IMR-90 (cell line): ENCODE results near the gene BTN2A1. TPM values are rescaled to one million over a fixed set of nuclear protein-coding genes. Genes with fewer than 3 reads are reported as not detected.
"Not testable (repeated sequence)": the region's sequence is repeated elsewhere in the genome, so short reads cannot be mapped to it uniquely, and the experiment has no call there.

Experiments used
- ATAC-seq: fragments of 200-7000 bp; cut with Tn5 transposase; 2 replicates; pipeline ENCODE4 v1.9.1; 2020; ENCODE audit warnings: low read depth, mild to moderate bottlenecking, moderate library complexity
- BruUV-seq: library from RNA; stranded (reverse); fragments of 400-500 nt; replicated peaks from 2 replicates; lab custom pipeline; 2021; lab: Mats Ljungman, UMichigan
- CTCF ChIA-PET: fragments of 300-600 bp; formaldehyde crosslinking; extraction: SDS; loops from one replicate; lab custom pipeline; 2021; ENCODE audit warnings: antibody characterized with exemption; lab: Yijun Ruan, JAX
- POLR2A ChIA-PET: fragments of 300-600 bp; sonication (Branson Sonifier 250); formaldehyde crosslinking; loops from one replicate; lab custom pipeline; 2022; ENCODE audit warnings: antibody characterized with exemption; ENCODE audit not compliant: unreplicated experiment; lab: Charles Lee
- DNase-seq: peaks from one replicate; pipeline ENCODE4 v3.0.0; 2013
- H2AFZ ChIP-seq: replicated peaks from 2 replicates; pipeline ENCODE3; 2013; ENCODE audit warnings: low read length, mild to moderate bottlenecking; ENCODE audit not compliant: poor library complexity
- H2AK5ac ChIP-seq: 2 replicates; pipeline ENCODE4 v1.6.1; 2013; ENCODE audit warnings: low read depth, low read length, inconsistent platforms
- H2AK9ac ChIP-seq: replicated peaks from 2 replicates; pipeline ENCODE3; 2013; ENCODE audit warnings: mild to moderate bottlenecking, low read depth, low read length, moderate library complexity; ENCODE audit not compliant: poor library complexity
- H2BK120ac ChIP-seq: 2 replicates; pipeline ENCODE4 v1.6.1; 2013; ENCODE audit warnings: low read depth, low read length, inconsistent platforms
- H2BK15ac ChIP-seq: 3 replicates; pipeline ENCODE4 v1.6.1; 2013; ENCODE audit warnings: low read depth, low read length, inconsistent platforms
- H2BK20ac ChIP-seq: 2 replicates; pipeline ENCODE4 v1.6.1; 2013; ENCODE audit warnings: low read depth, mild to moderate bottlenecking, inconsistent platforms, low read length, moderate library complexity
- H2BK5ac ChIP-seq: 2 replicates; pipeline ENCODE4 v1.6.1; 2013; ENCODE audit warnings: mild to moderate bottlenecking, low read depth, low read length, inconsistent platforms; ENCODE audit not compliant: poor library complexity, severe bottlenecking
- H3K14ac ChIP-seq: replicated peaks from 2 replicates; pipeline ENCODE4 v1.6.1; 2013; ENCODE audit warnings: low read depth, low read length, inconsistent platforms
- H3K18ac ChIP-seq: 2 replicates; pipeline ENCODE4 v1.6.1; 2013; ENCODE audit warnings: low read depth, low read length, control low read depth
- H3K23ac ChIP-seq: 2 replicates; pipeline ENCODE4 v1.6.1; 2013; ENCODE audit warnings: low read depth, low read length, inconsistent platforms
- H3K27ac ChIP-seq: 2 replicates; pipeline ENCODE4 v1.5.1; 2013; ENCODE audit warnings: mild to moderate bottlenecking, control low read depth, low read length; ENCODE audit not compliant: insufficient read depth
- H3K27me3 ChIP-seq: 2 replicates; pipeline ENCODE4 v1.6.1; 2013; ENCODE audit warnings: low read length; ENCODE audit not compliant: control insufficient read depth, insufficient read depth
- H3K36me3 ChIP-seq: 2 replicates; pipeline ENCODE4 v1.6.1; 2013; ENCODE audit warnings: low read length, mixed read lengths; ENCODE audit not compliant: control insufficient read depth, insufficient read depth
- H3K4ac ChIP-seq: 2 replicates; pipeline ENCODE4 v1.6.1; 2013; ENCODE audit warnings: low read depth, low read length, inconsistent platforms
- H3K4me1 ChIP-seq: 2 replicates; pipeline ENCODE4 v1.6.1; 2013; ENCODE audit warnings: low read length, mixed read lengths; ENCODE audit not compliant: control insufficient read depth, insufficient read depth
- H3K4me2 ChIP-seq: 2 replicates; pipeline ENCODE4 v1.6.1; 2013; ENCODE audit warnings: low read depth, mild to moderate bottlenecking, control low read depth, low read length, moderate library complexity
- H3K4me3 ChIP-seq: 2 replicates; pipeline ENCODE4 v1.5.1; 2013; ENCODE audit warnings: low read depth, mild to moderate bottlenecking, control low read depth, low read length, moderate library complexity; ENCODE audit not compliant: insufficient read depth
- H3K56ac ChIP-seq: 2 replicates; pipeline ENCODE4 v1.6.1; 2013; ENCODE audit warnings: low read length, inconsistent platforms; ENCODE audit not compliant: insufficient read depth; ENCODE audit errors: extremely low read depth
- H3K79me1 ChIP-seq, 2 experiments: 2 replicates each; pipeline ENCODE4 v1.6.1; 2013; ENCODE audit warnings: low read length in 2 of 2, inconsistent platforms in 1 of 2, low read depth in 1 of 2
- H3K9ac ChIP-seq: 2 replicates; pipeline ENCODE4 v1.6.1; 2013; ENCODE audit warnings: low read depth, low read length, control low read depth
- H3K9me1 ChIP-seq: 2 replicates; pipeline ENCODE4 v1.6.1; 2013; ENCODE audit warnings: low read length, inconsistent platforms; ENCODE audit not compliant: insufficient read depth
- H3K9me3 ChIP-seq: 2 replicates; pipeline ENCODE4 v1.6.1; 2013; ENCODE audit warnings: low read length; ENCODE audit not compliant: control insufficient read depth, insufficient read depth
- H4K20me1 ChIP-seq: 2 replicates; pipeline ENCODE4 v1.6.1; 2013; ENCODE audit warnings: low read length, inconsistent platforms; ENCODE audit not compliant: insufficient read depth
- H4K5ac ChIP-seq: 2 replicates; pipeline ENCODE4 v1.6.1; 2013; ENCODE audit warnings: mild to moderate bottlenecking, low read depth, low read length, control low read depth
- H4K8ac ChIP-seq, 2 experiments: 2 replicates each; pipeline ENCODE4 v1.6.1; 2013; ENCODE audit warnings: low read depth in 2 of 2, low read length in 2 of 2, control low read depth in 1 of 2, inconsistent platforms in 1 of 2
- H4K91ac ChIP-seq: 2 replicates; pipeline ENCODE4 v1.6.1; 2013; ENCODE audit warnings: low read depth, low read length, inconsistent platforms; ENCODE audit not compliant: insufficient read depth
- CHD1 ChIP-seq: IDR thresholded peaks from 2 replicates; pipeline ENCODE4 v1.6.1; 2012; ENCODE audit warnings: low read depth, low read length, improper control_type of control experiment
- FOS ChIP-seq: fragments of 150-350 bp; IDR thresholded peaks from 2 replicates; pipeline ENCODE4 v1.6.1; 2016; ENCODE audit warnings: low read depth, low read length
- MAFK ChIP-seq: IDR thresholded peaks from 2 replicates; pipeline ENCODE4 v1.6.1; 2012; ENCODE audit warnings: low read depth, low read length, improper control_type of control experiment
- MXI1 ChIP-seq: IDR thresholded peaks from 2 replicates; pipeline ENCODE4 v1.6.1; 2012; ENCODE audit warnings: low read depth, mild to moderate bottlenecking, low read length, moderate library complexity, borderline replicate concordance
- POLR2A ChIP-seq: IDR thresholded peaks from 2 replicates; pipeline ENCODE4 v1.6.1; 2012; ENCODE audit warnings: mild to moderate bottlenecking, low read depth, low read length
- RAD21 ChIP-seq: IDR thresholded peaks from 2 replicates; pipeline ENCODE4 v1.6.1; 2012; ENCODE audit warnings: low read length, improper control_type of control experiment
- RFX5 ChIP-seq: IDR thresholded peaks from 2 replicates; pipeline ENCODE4 v1.8.0; 2012; ENCODE audit warnings: low read depth, mild to moderate bottlenecking, low read length, moderate library complexity
- WGBS, 2 experiments: methylation state at CpG; one replicate each; pipeline versions ENCODE4 v1.1.5 to v1.1.7; 2013; ENCODE audit warnings: missing lambda C conversion rate in 2 of 2; ENCODE audit not compliant: insufficient read length in 1 of 2; ENCODE audit errors: extremely low coverage in 2 of 2; 5-methylcytosine and 5-hydroxymethylcytosine counted together
- dilution Hi-C: fragments of 300-500 bp; cut with HindIII; formaldehyde crosslinking; loops from one replicate; pipeline ENCODE4 v1.14.3; 2018; ENCODE audit warnings: low sequenced_read_pairs; ENCODE audit not compliant: unreplicated experiment
- in situ Hi-C: fragments of 300-500 bp; cut with MboI; formaldehyde crosslinking; loops from 3 replicates; pipeline ENCODE4 v1.14.3; 2019; ENCODE audit warnings: low sequenced_read_pairs, inconsistent platforms, mixed read lengths
- intact Hi-C: fragments of 100-400 bp; cut with micrococcal nuclease; formaldehyde crosslinking; loops from 2 replicates; pipeline ENCODE4 v1.10.0; 2022
- polyA plus RNA-seq, 3 experiments: library from polyadenylated mRNA; depleted of rRNA; stranded (reverse); fragments of >200 nt; gene quantifications; 2 replicates each; pipeline ENCODE4 v1.2.3, GENCODE V29; 2012; ENCODE audit warnings: low replicate concordance in 1 of 3
- total RNA-seq: library from RNA; depleted of rRNA; stranded (reverse); fragments of >200 nt; gene quantifications from 2 replicates; pipeline ENCODE4 v1.2.3, GENCODE V29; 2012

BTN2A1 gene
- total and polyA plus RNA-seq, 2 of the 4 experiments (the other 2 are of a cell fraction) = 13.6 to 40.2 TPM

DNA sequence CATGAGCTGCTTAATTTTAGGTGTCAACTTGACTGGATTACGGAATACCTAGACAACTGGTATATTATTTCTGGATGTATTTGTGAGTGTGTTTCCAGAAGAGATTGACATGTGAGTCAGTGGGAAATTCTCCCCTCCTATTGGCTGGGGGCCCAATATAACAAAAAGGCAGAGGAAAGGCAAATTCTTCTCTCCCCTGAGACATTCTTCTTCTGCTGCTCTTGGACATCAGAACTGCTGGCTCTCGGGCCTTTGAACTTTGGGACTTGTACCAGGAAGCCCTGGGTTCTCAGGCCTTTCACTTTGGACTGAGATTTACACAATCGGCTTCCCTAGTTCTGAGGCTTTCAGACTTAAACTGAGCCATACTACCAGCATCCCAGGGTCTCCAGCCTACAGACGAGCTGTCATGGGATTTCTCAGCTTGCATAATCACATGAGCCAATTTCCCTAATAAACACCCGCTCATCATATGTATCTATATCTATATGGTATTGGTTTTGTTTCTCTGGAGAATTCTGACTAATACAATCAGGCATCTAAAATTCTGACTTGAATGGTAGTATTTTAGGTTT, 25.0 kb upstream of the BTN2A1 start (continued):
- TF ChIP-seq RFX5 = no peak
- no peak for TF ChIP-seq MAFK
- no peak for TF ChIP-seq MXI1
- no peak for TF ChIP-seq RAD21
- no peak for TF ChIP-seq FOS
- TF ChIP-seq CHD1 = no peak
- TF ChIP-seq POLR2A = no peak

GRCh38 chr6:26433680-26434079, 24.1 kb upstream of the BTN2A1 start:
- H4K8ac ChIP-seq, H2BK20ac ChIP-seq, H3K18ac ChIP-seq, H3K4ac ChIP-seq, H3K9ac ChIP-seq, in situ Hi-C loops, CTCF ChIA-PET, H4K91ac ChIP-seq, H3K27ac ChIP-seq, H2AK9ac ChIP-seq, H2BK15ac ChIP-seq, H3K4me1 ChIP-seq, dilution Hi-C loops, H3K9me1 ChIP-seq, H3K9me3 ChIP-seq, H3K14ac ChIP-seq, H4K5ac ChIP-seq, H3K56ac ChIP-seq, H3K4me2 ChIP-seq, DNase-seq, H2AFZ ChIP-seq, BruUV-seq, H4K20me1 ChIP-seq, H2AK5ac ChIP-seq, H3K23ac ChIP-seq, H3K27me3 ChIP-seq, H2BK5ac ChIP-seq, POLR2A ChIA-PET, H3K4me3 ChIP-seq, intact Hi-C loops, ATAC-seq, H2BK120ac ChIP-seq: not testable (repeated sequence)
- Histone ChIP-seq H3K36me3 (peaks cover 20% of the 10 kb centered on the region), H3K79me1 (0 out of 4 replicates have a peak, but pooled peaks cover 0 to 12% of the 10 kb centered on the region in 2 experiments)
- WGBS, 2 experiments = no CpG with 5 or more reads among the region's 8 CpGs
